AG10803 (cell line): Measurements from ENCODE around the gene SLC25A10.
A peak's percentile ranks its signal among the peaks of the same experiment; 100 is the strongest.

Experiments
- DNase-seq: peaks from one replicate; pipeline ENCODE4 v3.0.0; 2010; ENCODE audit warnings: low read depth
- H3K4me3 ChIP-seq: 2 replicates; pipeline ENCODE4 v1.5.1; 2011; ENCODE audit warnings: mild to moderate bottlenecking, low read length, control low read depth
- TF ChIP-seq, protein P1 (sequence below): conservative IDR thresholded peaks from 2 replicates; pipeline ENCODE4 v1.5.1; 2011; ENCODE audit warnings: mild to moderate bottlenecking, low read length, control low read depth, inconsistent platforms

The SLC25A10 gene

GRCh38 chr17:81726004-81726403 lies 13.9 kb downstream of the SLC25A10 start:
- H3K4me3 ChIP-seq, result no peak overlapping the region
- no peak for DNase-seq
- TF ChIP-seq, protein P1, sequence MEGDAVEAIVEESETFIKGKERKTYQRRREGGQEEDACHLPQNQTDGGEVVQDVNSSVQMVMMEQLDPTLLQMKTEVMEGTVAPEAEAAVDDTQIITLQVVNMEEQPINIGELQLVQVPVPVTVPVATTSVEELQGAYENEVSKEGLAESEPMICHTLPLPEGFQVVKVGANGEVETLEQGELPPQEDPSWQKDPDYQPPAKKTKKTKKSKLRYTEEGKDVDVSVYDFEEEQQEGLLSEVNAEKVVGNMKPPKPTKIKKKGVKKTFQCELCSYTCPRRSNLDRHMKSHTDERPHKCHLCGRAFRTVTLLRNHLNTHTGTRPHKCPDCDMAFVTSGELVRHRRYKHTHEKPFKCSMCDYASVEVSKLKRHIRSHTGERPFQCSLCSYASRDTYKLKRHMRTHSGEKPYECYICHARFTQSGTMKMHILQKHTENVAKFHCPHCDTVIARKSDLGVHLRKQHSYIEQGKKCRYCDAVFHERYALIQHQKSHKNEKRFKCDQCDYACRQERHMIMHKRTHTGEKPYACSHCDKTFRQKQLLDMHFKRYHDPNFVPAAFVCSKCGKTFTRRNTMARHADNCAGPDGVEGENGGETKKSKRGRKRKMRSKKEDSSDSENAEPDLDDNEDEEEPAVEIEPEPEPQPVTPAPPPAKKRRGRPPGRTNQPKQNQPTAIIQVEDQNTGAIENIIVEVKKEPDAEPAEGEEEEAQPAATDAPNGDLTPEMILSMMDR, result no peak

- TF ChIP-seq, protein P1, result no peak
- DNase-seq, result no peak
- no peak overlapping the region for H3K4me3 ChIP-seq
These were observed 15.4 kb downstream of the SLC25A10 start for GRCh38 chr17:81727324-81728031.

GRCh38 chr17:81733507-81734404 lies 21.7 kb downstream of the SLC25A10 start:
- H3K4me3 ChIP-seq, result no peak overlapping the region
- peak; percentile 60 for DNase-seq
- TF ChIP-seq, protein P1, result peak; percentile 78

- H3K4me3 ChIP-seq, result no peak overlapping the region
- TF ChIP-seq, protein P1, result no peak
These were observed 22.6 kb downstream of the SLC25A10 start for GRCh38 chr17:81734405-81735263.

GRCh38 chr17:81735264-81736102 lies 23.4 kb downstream of the SLC25A10 start:
- TF ChIP-seq, protein P1, result no peak
- peak; percentile 48 for DNase-seq
- H3K4me3 ChIP-seq, result no peak overlapping the region

More at GRCh38 chr17:81734405-81735263, 22.6 kb downstream of the SLC25A10 start:
- no peak for DNase-seq
